HG03060 (cell line): Measurements from ENCODE around the gene CNOT2.
"Not testable (repeated sequence)": the region's sequence is repeated elsewhere in the genome, so short reads cannot be mapped to it uniquely, and the experiment has no call there.

Experiments
- ATAC-seq: cut with Tn5 transposase; IDR thresholded peaks from one replicate; pipeline ENCODE4 v1.9.1; 2021; ENCODE audit warnings: low read depth, moderate number of reproducible peaks; ENCODE audit not compliant: unreplicated experiment

The CNOT2 gene

GRCh38 chr12:70292017-70292776, 49.0 kb downstream of the CNOT2 start:
- no peak for ATAC-seq

- ATAC-seq: not testable (repeated sequence)
Measured at GRCh38 chr12:70304684-70305555, 61.7 kb downstream of the CNOT2 start.

GRCh38 chr12:70305794-70306193, 62.6 kb downstream of the CNOT2 start:
- no peak for ATAC-seq

- no peak for ATAC-seq
Measured at GRCh38 chr12:70306676-70307075, 63.4 kb downstream of the CNOT2 start.

- no peak for ATAC-seq
Measured at GRCh38 chr12:70307868-70308267, 64.6 kb downstream of the CNOT2 start.

- no peak for ATAC-seq
Measured at GRCh38 chr12:70309348-70309747, 66.1 kb downstream of the CNOT2 start.

- ATAC-seq: no peak
Measured at GRCh38 chr12:70314145-70314544, 70.9 kb downstream of the CNOT2 start.

GRCh38 chr12:70317781-70318180, 74.5 kb downstream of the CNOT2 start:
- peak; percentile 90 for ATAC-seq

- ATAC-seq: no peak
Measured at GRCh38 chr12:70319605-70320004, 76.4 kb downstream of the CNOT2 start.

GRCh38 chr12:70321191-70321590, 78.0 kb downstream of the CNOT2 start:
- ATAC-seq: no peak

- no peak for ATAC-seq
Measured at GRCh38 chr12:70327541-70327940, 84.3 kb downstream of the CNOT2 start.

- no peak for ATAC-seq
Measured at GRCh38 chr12:70329728-70330127, 86.5 kb downstream of the CNOT2 start.

GRCh38 chr12:70330158-70330557, 86.9 kb downstream of the CNOT2 start:
- ATAC-seq: no peak

GRCh38 chr12:70332236-70332635, 89.0 kb downstream of the CNOT2 start:
- ATAC-seq: no peak

GRCh38 chr12:70334742-70335141, 91.5 kb downstream of the CNOT2 start:
- ATAC-seq: no peak

- ATAC-seq: no peak
Measured at GRCh38 chr12:70338531-70338930, 95.3 kb downstream of the CNOT2 start.

- ATAC-seq: no peak
Measured at GRCh38 chr12:70351076-70351475, 107.8 kb downstream of the CNOT2 start.

GRCh38 chr12:70353780-70354660, 110.8 kb downstream of the CNOT2 start:
- no peak for ATAC-seq

GRCh38 chr12:70354787-70355186, 111.6 kb downstream of the CNOT2 start:
- no peak for ATAC-seq

- no peak for ATAC-seq
Measured at GRCh38 chr12:70355972-70356371, 112.7 kb downstream of the CNOT2 start.
